Hepatocyte (in vitro differentiated cells): ENCODE results near the gene NLRP10.

Source experiments
- EZH2 ChIP-seq: fragments of 200-600 bp; sonication (generic); IDR thresholded peaks from 2 replicates; pipeline ENCODE4 v1.6.1; 2016; ENCODE audit warnings: antibody characterized with exemption, mild to moderate bottlenecking, borderline replicate concordance
- EZH2phosphoT487 ChIP-seq: fragments of 200-600 bp; sonication (generic); IDR thresholded peaks from one replicate; pipeline ENCODE4 v1.6.1; 2018; ENCODE audit warnings: antibody characterized with exemption, mild to moderate bottlenecking, low read depth, moderate library complexity; ENCODE audit not compliant: unreplicated experiment, severe bottlenecking
- TF ChIP-seq, protein P1 (sequence below): fragments of 200-600 bp; sonication (generic); IDR thresholded peaks from 2 replicates; pipeline ENCODE4 v1.5.1; 2016; ENCODE audit warnings: antibody characterized with exemption, mild to moderate bottlenecking; ENCODE audit not compliant: poor library complexity

DNA sequence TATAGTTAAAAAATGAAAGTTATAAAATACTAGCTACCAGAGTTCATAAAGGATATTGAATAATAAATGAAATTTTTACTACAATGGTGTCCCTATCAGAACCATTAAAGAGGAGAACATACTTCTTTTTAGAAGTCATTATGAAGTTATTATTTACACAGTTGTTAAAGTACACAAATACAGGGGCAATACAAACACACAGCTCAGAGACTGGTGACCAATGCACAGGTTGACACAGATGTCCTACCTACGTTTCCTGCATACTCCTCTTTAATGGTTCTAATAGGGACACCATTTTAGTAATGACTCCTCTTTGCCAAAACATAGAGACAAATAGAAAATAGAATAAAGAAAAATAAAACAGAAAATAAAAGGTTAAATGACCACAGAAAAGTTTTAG lies 10.1 kb downstream of the NLRP10 start:
- TF ChIP-seq, protein P1, sequence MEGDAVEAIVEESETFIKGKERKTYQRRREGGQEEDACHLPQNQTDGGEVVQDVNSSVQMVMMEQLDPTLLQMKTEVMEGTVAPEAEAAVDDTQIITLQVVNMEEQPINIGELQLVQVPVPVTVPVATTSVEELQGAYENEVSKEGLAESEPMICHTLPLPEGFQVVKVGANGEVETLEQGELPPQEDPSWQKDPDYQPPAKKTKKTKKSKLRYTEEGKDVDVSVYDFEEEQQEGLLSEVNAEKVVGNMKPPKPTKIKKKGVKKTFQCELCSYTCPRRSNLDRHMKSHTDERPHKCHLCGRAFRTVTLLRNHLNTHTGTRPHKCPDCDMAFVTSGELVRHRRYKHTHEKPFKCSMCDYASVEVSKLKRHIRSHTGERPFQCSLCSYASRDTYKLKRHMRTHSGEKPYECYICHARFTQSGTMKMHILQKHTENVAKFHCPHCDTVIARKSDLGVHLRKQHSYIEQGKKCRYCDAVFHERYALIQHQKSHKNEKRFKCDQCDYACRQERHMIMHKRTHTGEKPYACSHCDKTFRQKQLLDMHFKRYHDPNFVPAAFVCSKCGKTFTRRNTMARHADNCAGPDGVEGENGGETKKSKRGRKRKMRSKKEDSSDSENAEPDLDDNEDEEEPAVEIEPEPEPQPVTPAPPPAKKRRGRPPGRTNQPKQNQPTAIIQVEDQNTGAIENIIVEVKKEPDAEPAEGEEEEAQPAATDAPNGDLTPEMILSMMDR: no peak
- no peak for TF ChIP-seq EZH2
- TF ChIP-seq EZH2phosphoT487: no peak
